Mesendoderm (in vitro differentiated cells): ENCODE results near the gene SOX6.

Source experiments
- DNase-seq: peaks from one replicate; pipeline ENCODE4 v3.0.0; 2013
- H2AK5ac ChIP-seq: 2 replicates; pipeline ENCODE4 v1.6.1; 2013; ENCODE audit warnings: low read length, inconsistent platforms
- H2BK120ac ChIP-seq: 2 replicates; pipeline ENCODE4 v1.6.1; 2013; ENCODE audit warnings: low read depth, mild to moderate bottlenecking, low read length, moderate library complexity, mixed read lengths
- H2BK15ac ChIP-seq: replicated peaks from 2 replicates; pipeline ENCODE4 v1.6.1; 2013; ENCODE audit warnings: low read depth, mild to moderate bottlenecking, moderate library complexity
- H2BK5ac ChIP-seq: 2 replicates; pipeline ENCODE4 v1.6.1; 2013; ENCODE audit warnings: low read length, inconsistent platforms
- H3K18ac ChIP-seq: 2 replicates; pipeline ENCODE4 v1.6.1; 2013; ENCODE audit warnings: mild to moderate bottlenecking, low read length, mixed read lengths
- H3K23ac ChIP-seq: one replicate; pipeline ENCODE4 v1.6.1; 2013; ENCODE audit warnings: low read length
- H3K27ac ChIP-seq: 2 replicates; pipeline ENCODE4 v1.5.1; 2013; ENCODE audit warnings: low read depth, mild to moderate bottlenecking, inconsistent platforms, low read length, moderate library complexity
- H3K27me3 ChIP-seq: 2 replicates; pipeline ENCODE4 v1.6.1; 2013; ENCODE audit warnings: low read length, control low read depth, mild to moderate bottlenecking, inconsistent platforms; ENCODE audit not compliant: insufficient read depth, poor library complexity
- H3K36me3 ChIP-seq: 2 replicates; pipeline ENCODE4 v1.6.1; 2013; ENCODE audit warnings: low read length, inconsistent platforms; ENCODE audit not compliant: control insufficient read depth, insufficient read depth
- H3K4ac ChIP-seq: one replicate; pipeline ENCODE4 v1.6.1; 2013; ENCODE audit warnings: low read depth, mild to moderate bottlenecking, low read length, moderate library complexity
- H3K4me1 ChIP-seq: 2 replicates; pipeline ENCODE4 v1.6.1; 2013; ENCODE audit warnings: low read depth, low read length, inconsistent platforms; ENCODE audit not compliant: control insufficient read depth
- H3K4me2 ChIP-seq: 2 replicates; pipeline ENCODE4 v1.6.1; 2013; ENCODE audit warnings: low read length
- H3K4me3 ChIP-seq: 2 replicates; pipeline ENCODE4 v1.5.1; 2013; ENCODE audit warnings: mild to moderate bottlenecking, low read length
- H3K56ac ChIP-seq: one replicate; pipeline ENCODE4 v1.6.1; 2013; ENCODE audit warnings: low read length
- H3K79me1 ChIP-seq: 2 replicates; pipeline ENCODE4 v1.6.1; 2013; ENCODE audit warnings: low read length, inconsistent platforms
- H3K79me2 ChIP-seq: 2 replicates; pipeline ENCODE4 v1.6.1; 2013; ENCODE audit warnings: mild to moderate bottlenecking, low read length; ENCODE audit not compliant: control insufficient read depth, insufficient read depth
- H3K9ac ChIP-seq: 2 replicates; pipeline ENCODE4 v1.6.1; 2013; ENCODE audit warnings: low read length, inconsistent platforms
- H4K5ac ChIP-seq: one replicate; pipeline ENCODE4 v1.6.1; 2013; ENCODE audit warnings: low read length
- H4K8ac ChIP-seq: one replicate; pipeline ENCODE4 v1.6.1; 2013; ENCODE audit warnings: low read depth, mild to moderate bottlenecking, control low read depth, low read length, moderate library complexity
- WGBS: extraction: QIAGEN DNeasy Blood & Tissue Kit; methylation state at CpG from one replicate; pipeline ENCODE4 v1.1.7; 2013; ENCODE audit warnings: low lambda C conversion rate, missing lambda C conversion rate; ENCODE audit not compliant: insufficient coverage; ENCODE audit errors: extremely low coverage; 5-methylcytosine and 5-hydroxymethylcytosine counted together

Gene SOX6

GRCh38 chr11:16322190-16322589, 34.2 kb downstream of the SOX6 start:
- DNase-seq, result no peak
- Histone ChIP-seq H2BK5ac (no peak overlapping the region), H3K9ac (no peak overlapping the region), H2AK5ac (no peak overlapping the region), H3K4ac (no peak overlapping the region), H3K36me3 (no peaks in the 10 kb centered on the region), H3K56ac (no peak overlapping the region), H4K8ac (no peak overlapping the region), H3K27me3 (no peaks in the 10 kb centered on the region), H4K5ac (no peak overlapping the region), H3K4me2 (no peak overlapping the region), H3K79me1 (no peaks in the 10 kb centered on the region), H3K4me1 (no peaks in the 10 kb centered on the region), H3K23ac (no peak overlapping the region), H3K18ac (no peak overlapping the region), H3K79me2 (no peaks in the 10 kb centered on the region), H3K27ac (no peak overlapping the region), H2BK120ac (no peak overlapping the region), H3K4me3 (no peak overlapping the region), H2BK15ac (no peak overlapping the region)
- WGBS, result no CpG with 5 or more reads among the region's 2 CpGs

- Histone ChIP-seq H2BK15ac (no peak overlapping the region), H4K5ac (no peak overlapping the region), H3K4me2 (no peak overlapping the region), H3K27ac (no peak overlapping the region), H2BK120ac (no peak overlapping the region), H3K36me3 (no peaks in the 10 kb centered on the region), H3K56ac (no peak overlapping the region), H2AK5ac (no peak overlapping the region), H3K79me1 (no peaks in the 10 kb centered on the region), H3K23ac (no peak overlapping the region), H3K4ac (no peak overlapping the region), H3K9ac (no peak overlapping the region), H3K18ac (no peak overlapping the region), H4K8ac (no peak overlapping the region), H3K4me1 (no peaks in the 10 kb centered on the region), H3K79me2 (no peaks in the 10 kb centered on the region), H3K27me3 (no peaks in the 10 kb centered on the region), H2BK5ac (no peak overlapping the region), H3K4me3 (no peak overlapping the region)
- no peak for DNase-seq
- no CpG with 5 or more reads among the region's 2 CpGs for WGBS
These were observed 35.2 kb downstream of the SOX6 start for GRCh38 chr11:16321148-16321547.

- Histone ChIP-seq H3K4ac (no peak overlapping the region), H3K4me1 (no peaks in the 10 kb centered on the region), H3K27me3 (no peaks in the 10 kb centered on the region), H3K27ac (no peak overlapping the region), H3K56ac (no peak overlapping the region), H3K4me2 (no peak overlapping the region), H2BK5ac (no peak overlapping the region), H3K23ac (no peak overlapping the region), H3K4me3 (no peak overlapping the region), H2BK15ac (no peak overlapping the region), H4K8ac (no peak overlapping the region), H3K79me1 (no peaks in the 10 kb centered on the region), H3K36me3 (no peaks in the 10 kb centered on the region), H3K18ac (no peak overlapping the region), H2AK5ac (no peak overlapping the region), H3K9ac (no peak overlapping the region), H4K5ac (no peak overlapping the region), H3K79me2 (no peaks in the 10 kb centered on the region), H2BK120ac (no peak overlapping the region)
- DNase-seq, result no peak
- WGBS, result no CpG with 5 or more reads among the region's 9 CpGs
These were observed 38.0 kb downstream of the SOX6 start for GRCh38 chr11:16318320-16318719.

GRCh38 chr11:16317712-16318111, 38.6 kb downstream of the SOX6 start:
- H2BK5ac ChIP-seq, result no peak overlapping the region
- H4K5ac ChIP-seq, result no peak overlapping the region
- H3K79me1 ChIP-seq, result no peaks in the 10 kb centered on the region
- H3K56ac ChIP-seq, result no peak overlapping the region
- no peak overlapping the region for H3K18ac ChIP-seq
- no peak overlapping the region for H3K27ac ChIP-seq
- WGBS, result no CpG with 5 or more reads among the region's 1 CpG
- no peak overlapping the region for H2AK5ac ChIP-seq
- H3K23ac ChIP-seq, result no peak overlapping the region
- H3K36me3 ChIP-seq, result no peaks in the 10 kb centered on the region
- H3K4ac ChIP-seq, result no peak overlapping the region
- no peaks in the 10 kb centered on the region for H3K27me3 ChIP-seq
- no peak overlapping the region for H4K8ac ChIP-seq
- no peaks in the 10 kb centered on the region for H3K79me2 ChIP-seq
- no peaks in the 10 kb centered on the region for H3K4me1 ChIP-seq
- H3K9ac ChIP-seq, result no peak overlapping the region
- no peak for DNase-seq
- H3K4me3 ChIP-seq, result no peak overlapping the region
- no peak overlapping the region for H2BK120ac ChIP-seq
- H3K4me2 ChIP-seq, result no peak overlapping the region
- H2BK15ac ChIP-seq, result no peak overlapping the region

- H3K9ac ChIP-seq, result no peak overlapping the region
- H3K4me3 ChIP-seq, result no peak overlapping the region
- H3K56ac ChIP-seq, result no peak overlapping the region
- H3K4me2 ChIP-seq, result no peak overlapping the region
- no peak overlapping the region for H3K23ac ChIP-seq
- no peak overlapping the region for H2AK5ac ChIP-seq
- H2BK5ac ChIP-seq, result no peak overlapping the region
- no peak overlapping the region for H3K18ac ChIP-seq
- H4K5ac ChIP-seq, result no peak overlapping the region
- H3K4me1 ChIP-seq, result no peaks in the 10 kb centered on the region
- no peak overlapping the region for H2BK15ac ChIP-seq
- no peak overlapping the region for H2BK120ac ChIP-seq
- H4K8ac ChIP-seq, result no peak overlapping the region
- H3K79me1 ChIP-seq, result no peaks in the 10 kb centered on the region
- WGBS, result no CpG with 5 or more reads among the region's 1 CpG
- H3K4ac ChIP-seq, result no peak overlapping the region
- H3K36me3 ChIP-seq, result no peaks in the 10 kb centered on the region
- no peak overlapping the region for H3K27ac ChIP-seq
- no peak for DNase-seq
- no peaks in the 10 kb centered on the region for H3K27me3 ChIP-seq
- H3K79me2 ChIP-seq, result no peaks in the 10 kb centered on the region
These were observed 42.5 kb downstream of the SOX6 start for GRCh38 chr11:16313846-16314245.

- H3K4me2 ChIP-seq, result no peak overlapping the region
- H3K9ac ChIP-seq, result no peak overlapping the region
- H4K8ac ChIP-seq, result no peak overlapping the region
- H3K4me3 ChIP-seq, result no peak overlapping the region
- no peaks in the 10 kb centered on the region for H3K27me3 ChIP-seq
- no peak overlapping the region for H2BK120ac ChIP-seq
- no peaks in the 10 kb centered on the region for H3K36me3 ChIP-seq
- H3K4me1 ChIP-seq, result no peaks in the 10 kb centered on the region
- no peaks in the 10 kb centered on the region for H3K79me2 ChIP-seq
- H3K79me1 ChIP-seq, result no peaks in the 10 kb centered on the region
- no peak overlapping the region for H2BK5ac ChIP-seq
- no peak overlapping the region for H4K5ac ChIP-seq
- no peak overlapping the region for H2AK5ac ChIP-seq
- H3K4ac ChIP-seq, result no peak overlapping the region
- H3K27ac ChIP-seq, result no peak overlapping the region
- H3K56ac ChIP-seq, result no peak overlapping the region
- DNase-seq, result no peak
- H2BK15ac ChIP-seq, result no peak overlapping the region
- H3K23ac ChIP-seq, result no peak overlapping the region
- H3K18ac ChIP-seq, result no peak overlapping the region
- no CpG with 5 or more reads among the region's 3 CpGs for WGBS
These were observed 44.0 kb downstream of the SOX6 start for GRCh38 chr11:16312233-16312765.
